ENCODE data around the gene PLEKHA4.

DNA sequence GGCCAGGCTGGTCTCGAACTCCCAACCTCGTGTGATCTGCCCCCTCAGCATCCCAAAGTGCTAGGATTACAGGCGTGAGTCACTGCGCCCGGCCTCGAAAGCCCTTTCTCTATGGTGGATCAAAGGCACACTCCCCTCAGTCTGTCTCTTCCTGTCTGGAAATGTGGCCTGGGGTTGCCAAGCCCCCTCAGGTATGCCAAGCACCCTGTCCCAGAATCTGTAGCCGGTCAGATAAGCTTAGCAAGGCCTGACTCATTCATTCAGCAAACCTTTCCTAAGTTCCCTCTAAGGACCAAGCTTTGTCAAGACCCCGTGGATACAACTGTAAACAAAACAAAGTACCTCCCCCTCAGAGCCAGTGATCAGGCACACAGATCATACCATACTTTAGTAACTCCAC lies 45.8 kb upstream of the PLEKHA4 start:
- TF ChIP-seq SIN3A (IDR thresholded peaks at IDR 0.05; ENCODE audit: borderline replicate concordance, insufficient read depth, low read length): no peak
- TF ChIP-seq POLR2AphosphoS5 (IDR thresholded peaks at IDR 0.05; ENCODE audit: low read depth, low read length): no peak
- TF ChIP-seq TAF1 (IDR thresholded peaks at IDR 0.05; ENCODE audit: borderline replicate concordance, insufficient read depth, low read length): no peak
- TF ChIP-seq, protein P1, sequence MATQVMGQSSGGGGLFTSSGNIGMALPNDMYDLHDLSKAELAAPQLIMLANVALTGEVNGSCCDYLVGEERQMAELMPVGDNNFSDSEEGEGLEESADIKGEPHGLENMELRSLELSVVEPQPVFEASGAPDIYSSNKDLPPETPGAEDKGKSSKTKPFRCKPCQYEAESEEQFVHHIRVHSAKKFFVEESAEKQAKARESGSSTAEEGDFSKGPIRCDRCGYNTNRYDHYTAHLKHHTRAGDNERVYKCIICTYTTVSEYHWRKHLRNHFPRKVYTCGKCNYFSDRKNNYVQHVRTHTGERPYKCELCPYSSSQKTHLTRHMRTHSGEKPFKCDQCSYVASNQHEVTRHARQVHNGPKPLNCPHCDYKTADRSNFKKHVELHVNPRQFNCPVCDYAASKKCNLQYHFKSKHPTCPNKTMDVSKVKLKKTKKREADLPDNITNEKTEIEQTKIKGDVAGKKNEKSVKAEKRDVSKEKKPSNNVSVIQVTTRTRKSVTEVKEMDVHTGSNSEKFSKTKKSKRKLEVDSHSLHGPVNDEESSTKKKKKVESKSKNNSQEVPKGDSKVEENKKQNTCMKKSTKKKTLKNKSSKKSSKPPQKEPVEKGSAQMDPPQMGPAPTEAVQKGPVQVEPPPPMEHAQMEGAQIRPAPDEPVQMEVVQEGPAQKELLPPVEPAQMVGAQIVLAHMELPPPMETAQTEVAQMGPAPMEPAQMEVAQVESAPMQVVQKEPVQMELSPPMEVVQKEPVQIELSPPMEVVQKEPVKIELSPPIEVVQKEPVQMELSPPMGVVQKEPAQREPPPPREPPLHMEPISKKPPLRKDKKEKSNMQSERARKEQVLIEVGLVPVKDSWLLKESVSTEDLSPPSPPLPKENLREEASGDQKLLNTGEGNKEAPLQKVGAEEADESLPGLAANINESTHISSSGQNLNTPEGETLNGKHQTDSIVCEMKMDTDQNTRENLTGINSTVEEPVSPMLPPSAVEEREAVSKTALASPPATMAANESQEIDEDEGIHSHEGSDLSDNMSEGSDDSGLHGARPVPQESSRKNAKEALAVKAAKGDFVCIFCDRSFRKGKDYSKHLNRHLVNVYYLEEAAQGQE (IDR thresholded peaks at IDR 0.05; ENCODE audit: insufficient read depth in 1 of 2, low read depth in 2 of 2, low read length in 2 of 2): no peak
- TF ChIP-seq FOXP2 (optimal IDR thresholded peaks at IDR 0.05; ENCODE audit: borderline replicate concordance, extremely low read depth, extremely low read length, insufficient read depth): no peak

Measured in PFSK-1 (cell line).